Measurements from ENCODE around the gene CREG1. TPM values are rescaled to one million over a fixed set of nuclear protein-coding genes. Genes with fewer than 3 reads are reported as not detected.

CREG1 gene
- total RNA-seq, 4 donors from 2014 or later = 154 to 191 (median 164) TPM

DNA sequence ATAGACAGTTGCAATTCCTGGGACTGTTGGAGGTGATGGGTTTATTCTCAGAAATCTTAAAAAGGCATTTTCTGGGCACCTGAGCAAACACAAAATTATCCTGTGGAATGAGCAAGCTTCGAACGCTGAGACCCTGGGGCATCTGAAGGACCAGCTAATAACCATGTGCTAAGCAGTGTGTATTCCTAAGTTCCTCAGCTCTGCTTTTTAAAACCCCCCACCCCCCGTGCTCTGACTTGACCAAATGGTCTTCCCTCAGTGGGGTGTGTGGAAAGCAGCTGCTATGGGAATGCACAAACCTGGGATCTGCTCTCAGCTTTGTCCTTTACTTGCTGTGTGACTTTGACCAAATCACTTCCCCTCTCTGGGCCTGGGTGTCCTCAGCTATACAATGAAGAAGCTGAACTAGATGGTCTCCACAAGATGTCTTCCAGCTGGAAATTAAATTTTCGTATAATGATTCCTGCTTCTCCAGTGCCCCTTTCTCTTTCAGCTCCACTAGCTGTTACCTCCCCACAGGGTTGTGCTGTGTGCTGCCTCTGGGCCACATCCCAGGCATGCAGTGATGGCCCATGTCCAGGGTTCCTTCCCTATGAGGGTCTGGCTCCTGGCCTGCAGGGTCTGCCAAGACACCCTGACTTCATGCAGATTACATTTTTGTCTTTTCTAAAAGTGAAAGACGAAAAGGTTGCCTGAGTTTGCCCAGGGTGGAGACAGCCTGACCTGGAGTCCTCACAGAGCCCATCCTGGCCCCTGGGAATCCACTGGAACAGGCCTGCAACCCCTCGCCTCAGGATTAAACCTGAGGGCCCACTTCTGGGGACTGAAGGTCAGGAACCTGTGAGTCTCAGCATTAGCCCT lies 20.4 kb downstream of the CREG1 start:
- H3K36me3 ChIP-seq = no peaks in the 10 kb centered on the region
- no peak for DNase-seq (ENCODE audit: low spot score in 2 of 2)
- WGBS, 2 donors = 70 to 72% methylated on average over 6 of the region's 6 CpGs
- no peak overlapping the region for H3K4me3 ChIP-seq
- no peaks in the 10 kb centered on the region for H3K9me3 ChIP-seq
- H3K27me3 ChIP-seq = no peaks in the 10 kb centered on the region
- H3K27ac ChIP-seq = no peak overlapping the region
- H3K4me1 ChIP-seq = peaks cover 0 to 4% (median 0%) of the 10 kb centered on the region in 4 donors
- TF ChIP-seq CTCF (IDR thresholded peaks at IDR 0.05) (no peak), EP300 (IDR thresholded peaks at IDR 0.05) (no peak), POLR2A (IDR thresholded peaks at IDR 0.05) (no peak)

DNA sequence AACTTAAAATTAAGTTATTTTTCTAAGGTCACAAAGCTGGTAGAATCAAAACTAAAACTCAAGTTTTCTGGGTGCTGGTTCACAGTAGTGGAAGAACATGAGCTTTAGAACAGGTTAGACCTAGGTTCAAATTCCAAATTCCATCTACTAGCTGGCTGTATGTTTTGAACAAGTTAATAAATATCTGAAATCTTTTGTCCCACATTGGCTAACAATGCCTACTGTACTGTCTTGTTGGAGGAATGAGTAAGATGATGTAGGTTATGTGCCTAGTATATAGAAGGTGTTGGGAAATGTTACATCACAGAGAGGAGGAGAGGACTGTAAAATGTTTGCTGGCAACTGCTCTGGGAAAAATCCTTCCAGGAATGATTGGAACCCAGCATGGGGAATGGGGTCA lies 21.2 kb downstream of the CREG1 start:
- Histone ChIP-seq H3K27me3 (no peaks in the 10 kb centered on the region), H3K9me3 (no peaks in the 10 kb centered on the region)
- no peak for DNase-seq (ENCODE audit: low spot score in 2 of 2)

GRCh38 chr1:167529829-167530474 lies 23.6 kb downstream of the CREG1 start:
- no peak overlapping the region for H3K4me3 ChIP-seq
- H3K9me3 ChIP-seq = no peaks in the 10 kb centered on the region
- 70 to 74% methylated on average over 8 of the region's 8 CpGs for WGBS, 2 donors
- DNase-seq (ENCODE audit: low spot score in 2 of 2) = no peak
- no peaks in the 10 kb centered on the region for H3K27me3 ChIP-seq
- H3K27ac ChIP-seq = no peak overlapping the region
- H3K36me3 ChIP-seq = no peaks in the 10 kb centered on the region
- H3K4me1 ChIP-seq = peaks cover 0 to 4% (median 0%) of the 10 kb centered on the region in 4 donors
- TF ChIP-seq EP300 (IDR thresholded peaks at IDR 0.05) = no peak
- TF ChIP-seq POLR2A (IDR thresholded peaks at IDR 0.05) = no peak
- no peak for TF ChIP-seq CTCF (IDR thresholded peaks at IDR 0.05)

More for the DNA sequence above, 21.2 kb downstream of the CREG1 start:
- H3K4me1 ChIP-seq = peaks cover 0 to 4% (median 0%) of the 10 kb centered on the region in 4 donors
- H3K36me3 ChIP-seq = no peaks in the 10 kb centered on the region
- no peak overlapping the region for H3K27ac ChIP-seq
- H3K4me3 ChIP-seq = no peak overlapping the region
- TF ChIP-seq CTCF (IDR thresholded peaks at IDR 0.05) (no peak), POLR2A (IDR thresholded peaks at IDR 0.05) (no peak), EP300 (IDR thresholded peaks at IDR 0.05) (no peak)

DNA sequence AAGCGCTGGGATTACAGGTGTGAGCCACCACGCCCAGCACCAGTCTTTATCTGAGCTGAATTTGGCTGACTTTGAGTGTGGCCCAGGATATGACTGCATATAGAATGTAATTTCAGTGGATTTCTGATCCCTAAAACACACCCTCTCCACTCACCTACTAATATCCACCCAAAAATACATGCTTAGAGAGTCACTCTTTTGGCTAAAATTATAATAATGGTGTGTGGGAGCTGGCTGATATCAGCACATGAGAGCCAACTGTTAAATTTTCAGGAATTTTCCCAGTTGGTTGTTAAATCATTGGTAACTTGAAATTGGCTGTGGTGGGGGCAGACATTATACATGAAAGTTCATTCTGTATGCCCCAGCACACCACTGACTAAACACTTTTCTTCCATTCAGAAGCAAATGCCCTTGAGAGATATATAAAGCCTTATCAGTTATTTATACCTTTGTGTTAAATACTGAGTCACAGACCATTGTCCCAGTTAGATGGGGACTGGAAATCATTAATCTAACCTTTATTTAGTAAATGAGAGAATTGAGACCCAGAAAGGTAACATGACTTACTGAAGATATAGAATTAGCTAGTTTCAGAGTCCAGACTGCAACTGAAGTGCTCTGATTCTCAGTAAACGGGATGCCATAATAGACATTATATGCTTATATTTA lies 25.4 kb downstream of the CREG1 start:
- Histone ChIP-seq H3K4me3 (no peak overlapping the region), H3K27ac (no peak overlapping the region), H3K27me3 (no peaks in the 10 kb centered on the region), H3K4me1 (peaks cover 0 to under 1% (median 0%) of the 10 kb centered on the region in 4 donors), H3K36me3 (no peaks in the 10 kb centered on the region), H3K9me3 (peaks cover 0 to 3% (median 0%) of the 10 kb centered on the region in 4 donors)
- TF ChIP-seq CTCF (IDR thresholded peaks at IDR 0.05) (no peak), EP300 (IDR thresholded peaks at IDR 0.05) (no peak), POLR2A (IDR thresholded peaks at IDR 0.05) (no peak)
- WGBS, 2 donors = 90 to 94% methylated on average over 3 of the region's 3 CpGs
- DNase-seq (ENCODE audit: low spot score in 2 of 2) = no peak
